ENCODE results near the gene LDLRAD4.

LDLRAD4 gene

GRCh38 chr18:13394801-13395200, 176.2 kb downstream of the LDLRAD4 start:
- DNase-seq = no peak

GRCh38 chr18:13395577-13395976, 177.0 kb downstream of the LDLRAD4 start:
- no peak for DNase-seq

- no peak for DNase-seq
Measured at GRCh38 chr18:13397504-13398163, 179.1 kb downstream of the LDLRAD4 start.

GRCh38 chr18:13398631-13399030, 180.1 kb downstream of the LDLRAD4 start:
- DNase-seq = no peak

- DNase-seq = no peak
Measured at GRCh38 chr18:13399511-13399910, 181.0 kb downstream of the LDLRAD4 start.

GRCh38 chr18:13400636-13401315, 182.2 kb downstream of the LDLRAD4 start:
- no peak for DNase-seq

GRCh38 chr18:13401404-13401803, 182.8 kb downstream of the LDLRAD4 start:
- DNase-seq = no peak

GRCh38 chr18:13401826-13402225, 183.3 kb downstream of the LDLRAD4 start:
- DNase-seq = no peak

GRCh38 chr18:13403786-13404549, 185.4 kb downstream of the LDLRAD4 start:
- DNase-seq = no peak

GRCh38 chr18:13405305-13406038, 186.9 kb downstream of the LDLRAD4 start:
- no peak for DNase-seq

GRCh38 chr18:13406049-13406615, 187.6 kb downstream of the LDLRAD4 start:
- no peak for DNase-seq

- DNase-seq = no peak
Measured at GRCh38 chr18:13406736-13407135, 188.2 kb downstream of the LDLRAD4 start.

GRCh38 chr18:13407484-13407883, 188.9 kb downstream of the LDLRAD4 start:
- no peak for DNase-seq

- no peak for DNase-seq
Measured at GRCh38 chr18:13409026-13409425, 190.5 kb downstream of the LDLRAD4 start.

GRCh38 chr18:13409997-13410396, 191.4 kb downstream of the LDLRAD4 start:
- DNase-seq = no peak

GRCh38 chr18:13410471-13410870, 191.9 kb downstream of the LDLRAD4 start:
- no peak for DNase-seq

GRCh38 chr18:13412017-13412416, 193.5 kb downstream of the LDLRAD4 start:
- DNase-seq = no peak

GRCh38 chr18:13412901-13413300, 194.3 kb downstream of the LDLRAD4 start:
- DNase-seq = no peak

GRCh38 chr18:13414102-13414501, 195.5 kb downstream of the LDLRAD4 start:
- DNase-seq = no peak

- DNase-seq = no peak
Measured at GRCh38 chr18:13414521-13414920, 196.0 kb downstream of the LDLRAD4 start.

- no peak for DNase-seq
Measured at GRCh38 chr18:13415736-13416135, 197.2 kb downstream of the LDLRAD4 start.

- no peak for DNase-seq
Measured at GRCh38 chr18:13416208-13416607, 197.6 kb downstream of the LDLRAD4 start.

GRCh38 chr18:13416848-13417247, 198.3 kb downstream of the LDLRAD4 start:
- no peak for DNase-seq
